NAMALWA (cell line): ENCODE measurements around the gene JPH2.
"Not testable (repeated sequence)": the region's sequence is repeated elsewhere in the genome, so short reads cannot be mapped to it uniquely, and the experiment has no call there.

Source experiments
- DNase-seq: peaks from one replicate; pipeline ENCODE4 v3.0.0-alpha.2; 2015; ENCODE audit warnings: low spot score

JPH2 gene

DNA sequence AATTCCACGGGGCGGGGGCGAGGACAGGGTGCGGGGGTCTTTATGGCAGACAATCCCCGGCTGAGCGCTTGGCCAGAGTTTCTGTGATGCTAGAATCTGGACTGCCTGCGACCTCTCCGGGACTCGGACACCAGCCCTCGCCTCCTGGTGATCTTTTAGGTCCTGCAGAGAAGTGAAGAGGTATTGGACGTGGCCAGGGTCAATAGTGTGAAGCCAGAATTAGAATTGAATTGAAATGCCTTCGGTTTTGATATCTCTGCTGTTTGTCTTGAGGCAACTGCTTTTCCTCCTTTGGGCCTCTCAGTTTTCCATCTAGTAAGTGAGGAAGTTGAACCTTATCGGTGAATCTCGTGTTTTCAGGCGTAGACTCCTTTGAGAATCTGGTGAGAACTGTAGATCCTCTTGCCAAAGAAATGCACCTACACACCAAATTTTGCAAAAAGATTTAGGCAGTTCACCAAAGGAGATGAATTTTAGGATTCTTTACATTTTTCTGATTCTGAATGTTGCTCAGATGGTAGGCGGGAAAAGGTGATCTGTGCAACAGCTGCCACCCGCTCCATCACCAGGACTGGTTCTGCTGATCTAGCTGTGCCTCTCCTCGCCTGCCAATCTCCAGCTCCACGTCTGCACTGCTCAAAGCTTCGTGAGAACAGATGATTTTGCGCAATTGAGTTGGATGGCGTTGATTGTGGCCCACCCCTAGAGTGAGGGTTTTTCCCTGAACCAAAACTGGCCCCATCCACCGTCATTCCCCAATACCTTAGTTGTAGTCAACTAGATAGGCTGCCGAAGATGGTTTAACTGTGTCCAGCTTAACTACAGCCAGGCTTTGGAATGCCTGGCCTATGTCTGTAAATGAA lies 24.4 kb upstream of the JPH2 start:
- DNase-seq, result no peak

DNA sequence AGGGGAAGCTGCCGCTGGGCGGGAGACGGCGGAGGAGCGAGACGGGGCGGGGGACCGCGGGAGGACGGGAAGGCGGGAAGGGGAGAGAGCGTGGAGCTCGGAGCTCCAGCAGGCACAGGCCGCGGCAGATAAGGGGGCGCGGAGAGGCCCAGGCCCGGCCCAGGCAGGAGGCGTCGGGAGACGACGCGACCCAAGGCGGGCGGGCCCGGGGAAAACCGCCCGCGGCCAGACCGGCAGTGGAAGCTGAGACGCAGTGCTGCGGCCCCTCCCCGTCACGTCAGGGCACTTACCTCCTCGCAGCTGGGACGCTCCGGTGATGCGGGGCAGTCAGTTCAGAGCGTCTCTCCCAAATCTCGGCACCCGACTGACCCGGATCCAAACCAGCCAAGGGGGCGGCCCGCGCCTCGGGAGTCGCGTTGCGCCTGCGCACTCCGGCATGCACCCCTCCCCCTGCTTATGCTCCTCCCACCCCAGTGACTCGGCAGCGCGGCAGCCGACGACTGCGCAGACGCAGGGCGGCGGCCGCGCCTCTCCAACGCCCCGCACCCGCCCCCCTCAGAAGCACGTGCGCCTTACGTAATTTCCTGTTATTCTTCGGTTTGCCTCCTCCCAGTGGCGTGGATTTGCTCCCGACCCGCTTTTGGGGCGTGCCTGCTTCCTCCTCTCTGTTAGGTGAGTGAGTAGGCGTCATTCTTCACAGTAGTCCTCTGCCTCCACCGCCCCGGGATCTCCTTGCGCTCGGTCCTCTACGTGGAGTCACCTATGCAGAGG lies 23.6 kb upstream of the JPH2 start, which contains the start of gene OSER1:
Gene OSER1, minus strand, starts transcription at position 366 of the 771 bp plus-strand sequence. CDS start 3,814 bp downstream, outside the sequence.
- DNase-seq, result peak; percentile 98

GRCh38 chr20:44209686-44210405 lies 22.9 kb upstream of the JPH2 start:
- DNase-seq, result peak; percentile 55

DNA sequence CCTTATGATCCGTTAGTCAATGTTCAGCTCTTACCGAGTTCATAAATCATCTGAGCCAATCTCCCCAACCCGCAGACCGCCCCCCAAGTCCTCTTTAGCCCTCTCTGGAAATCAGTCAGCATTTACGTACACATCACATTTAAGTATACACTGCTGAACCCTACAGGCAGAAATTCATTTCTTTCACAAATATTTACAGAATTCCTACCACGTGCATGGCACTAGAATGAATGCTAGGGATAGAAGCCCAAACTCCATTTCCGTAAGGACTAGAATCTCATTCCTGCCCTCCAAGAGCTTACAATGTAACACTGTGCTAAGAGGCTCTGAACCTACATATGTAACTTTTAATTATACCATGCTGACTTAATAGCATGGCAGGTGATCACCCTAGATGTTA lies 21.8 kb upstream of the JPH2 start:
- peak; percentile 34 for DNase-seq

DNA sequence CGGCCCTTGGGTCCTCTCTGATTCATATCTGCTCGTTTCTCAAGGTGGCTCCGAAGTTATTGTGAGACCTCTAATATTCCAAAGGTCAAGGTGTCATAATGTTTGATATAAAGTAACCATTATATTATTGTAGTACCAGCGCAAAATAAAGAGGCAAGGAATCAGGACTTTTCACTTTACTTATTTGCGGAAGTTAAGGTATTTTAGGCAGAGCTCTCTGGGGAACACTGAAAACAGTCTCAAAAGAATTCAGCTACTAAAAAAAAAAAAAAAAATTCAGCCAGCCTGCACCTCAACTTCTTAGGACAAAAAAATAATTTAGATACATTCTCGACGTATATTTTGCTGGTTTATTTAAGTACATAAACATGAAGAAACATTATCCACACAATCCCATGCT lies 21.2 kb upstream of the JPH2 start:
- DNase-seq, result peak; percentile 46

DNA sequence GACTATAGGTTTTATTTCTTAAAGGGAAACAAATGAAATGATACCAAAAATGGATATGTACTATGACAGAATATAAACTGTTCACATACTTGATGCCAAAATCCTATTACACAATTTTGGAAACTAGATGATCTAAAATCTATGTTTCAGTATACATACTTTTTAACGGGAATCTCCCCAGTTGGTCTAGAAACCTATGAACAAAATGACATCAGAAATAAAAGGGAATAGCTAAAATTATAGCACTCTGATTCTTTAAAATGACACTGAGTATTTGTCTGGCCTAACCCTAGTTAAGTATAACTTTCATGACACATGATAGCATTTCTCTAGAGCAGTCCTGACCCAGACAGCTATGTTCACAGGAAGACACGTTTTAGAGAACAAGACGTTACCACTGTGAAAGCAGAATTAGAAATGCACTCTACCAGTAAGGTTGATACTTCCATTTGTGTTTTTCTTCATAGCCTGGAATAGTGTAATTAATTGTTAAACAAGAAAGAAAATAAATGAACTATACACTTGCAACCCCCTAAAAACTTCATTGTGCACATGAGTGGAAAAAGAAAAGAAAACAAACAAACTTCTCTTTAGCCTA lies 20.2 kb upstream of the JPH2 start:
- no peak for DNase-seq

DNA sequence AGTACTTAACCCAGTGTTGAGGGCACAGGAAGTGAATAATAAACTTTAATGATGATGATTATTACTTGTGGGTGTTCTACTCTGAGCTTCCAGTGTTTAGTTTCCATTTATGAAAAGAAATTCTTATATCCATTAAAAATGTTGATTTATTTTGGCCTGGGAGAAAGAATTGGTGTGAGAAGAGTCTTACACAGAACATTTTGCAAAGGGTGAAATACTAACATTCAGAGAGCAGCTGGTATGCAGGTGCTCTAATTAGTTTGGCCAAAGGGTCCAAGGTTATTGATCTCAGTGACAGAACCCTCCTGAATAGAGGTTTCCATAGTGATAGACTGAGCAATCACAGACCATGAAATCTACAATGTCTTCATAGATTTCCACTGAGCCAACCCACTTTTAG lies 19.1 kb upstream of the JPH2 start:
- no peak for DNase-seq

GRCh38 chr20:44204832-44205215 lies 17.8 kb upstream of the JPH2 start:
- DNase-seq, result no peak

DNA sequence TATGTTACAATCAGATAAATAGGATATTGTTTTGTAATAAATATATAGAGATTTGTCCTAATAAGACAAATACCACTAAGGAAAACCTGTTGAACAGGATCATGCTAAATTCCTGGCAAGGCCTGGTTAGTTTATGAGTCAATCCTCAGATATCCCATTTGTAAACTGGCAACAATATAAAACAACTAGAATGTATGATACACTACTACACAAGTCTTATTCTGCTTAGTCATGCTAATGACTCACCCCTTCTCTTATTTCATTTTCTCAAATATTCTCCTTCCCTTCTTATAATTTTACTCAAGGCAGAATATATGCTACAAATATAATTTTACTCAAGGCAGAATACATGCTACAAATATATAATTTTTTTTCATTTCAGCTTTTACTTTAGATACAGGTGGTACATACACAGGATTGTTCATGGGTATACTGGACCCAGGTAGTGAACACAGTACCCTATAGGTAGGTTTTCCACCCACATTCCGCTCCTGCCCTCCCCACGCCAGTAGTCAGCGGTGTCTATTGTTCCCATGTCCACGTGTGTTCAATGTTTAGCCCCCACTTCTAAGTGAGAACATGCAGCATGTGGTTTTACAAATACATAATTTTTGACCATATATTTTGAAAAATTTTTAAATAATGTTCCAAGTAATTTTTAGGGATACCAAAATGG lies 17.3 kb upstream of the JPH2 start:
- DNase-seq, result no peak

GRCh38 chr20:44203161-44203560 lies 16.2 kb upstream of the JPH2 start:
- no peak for DNase-seq

DNA sequence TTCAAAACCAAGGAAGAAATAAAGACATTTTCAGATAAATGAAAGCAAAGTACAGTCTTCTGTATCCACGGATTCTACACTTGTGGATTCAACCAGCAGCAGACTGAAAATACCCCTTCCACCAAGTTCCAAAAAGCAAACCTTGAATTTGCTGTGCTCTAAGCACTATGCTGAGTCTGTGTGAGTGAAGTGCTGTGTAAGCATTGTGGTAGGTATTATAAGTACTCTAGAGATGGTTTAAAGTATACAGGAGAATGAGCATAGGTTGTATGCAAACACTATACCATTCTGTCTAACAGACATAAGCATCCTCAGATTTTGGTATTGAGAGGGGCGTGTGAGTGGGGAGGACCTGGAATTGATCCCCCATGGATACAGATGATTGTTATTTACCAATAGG lies 14.0 kb upstream of the JPH2 start:
- no peak for DNase-seq

DNA sequence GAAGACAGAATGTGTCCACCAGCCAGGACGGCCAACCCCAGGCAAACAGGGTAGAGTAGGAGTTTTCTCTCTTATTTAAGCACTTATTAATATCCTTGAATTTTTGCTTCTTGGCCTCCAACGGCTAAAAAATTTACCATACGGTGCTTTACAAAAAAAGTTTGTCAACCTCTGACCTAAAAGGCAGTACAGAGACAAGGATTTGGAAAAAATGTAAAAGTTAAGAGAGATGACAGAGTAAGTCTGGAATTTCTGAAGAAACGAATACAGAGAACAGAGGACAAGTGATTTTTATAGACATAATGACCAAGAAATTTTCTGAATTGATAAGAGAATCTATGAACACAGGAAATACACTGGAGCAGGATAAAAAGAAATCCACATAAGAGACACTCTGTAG lies 13.4 kb upstream of the JPH2 start:
- no peak for DNase-seq

DNA sequence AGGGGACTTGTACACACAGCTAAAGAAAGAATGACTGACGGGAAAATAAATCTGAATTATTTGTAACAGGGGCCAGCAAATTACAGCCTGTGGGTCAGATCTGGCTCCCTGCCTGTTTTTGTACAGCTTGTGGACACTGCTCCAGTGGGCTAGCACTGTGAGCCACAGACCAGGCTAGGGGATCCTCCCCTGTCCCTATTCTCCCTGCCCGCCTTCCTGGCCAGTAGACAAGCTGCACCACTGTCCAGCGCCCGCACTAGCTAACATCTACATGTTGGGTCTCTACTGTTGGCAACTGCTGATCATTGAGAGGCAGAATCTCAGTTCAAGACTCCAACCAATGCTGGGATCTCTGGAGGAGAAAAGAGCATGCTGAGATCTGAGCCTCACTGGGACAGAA lies 12.9 kb upstream of the JPH2 start:
- DNase-seq, result no peak

- DNase-seq, result no peak
Measured at GRCh38 chr20:44198872-44199271, 11.9 kb upstream of the JPH2 start.

DNA sequence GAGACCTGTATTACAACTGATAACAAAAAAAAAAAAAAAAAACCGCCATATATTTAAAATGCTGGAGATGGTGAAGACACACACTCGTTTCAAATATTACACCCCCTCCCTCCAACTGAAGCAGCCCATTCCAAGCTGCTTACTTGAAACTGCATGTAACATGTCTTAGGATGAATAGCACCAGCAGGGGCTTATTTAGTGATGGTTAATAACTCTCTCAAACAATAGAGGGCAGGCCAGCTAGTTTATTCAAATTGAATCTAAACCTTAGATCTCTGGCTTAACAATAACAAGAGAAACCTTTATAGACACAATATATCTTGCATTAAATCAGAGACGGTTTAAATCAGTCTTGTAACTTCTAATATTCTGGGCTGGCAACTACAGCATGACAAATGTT lies 9.3 kb upstream of the JPH2 start:
- peak; percentile 51 for DNase-seq

DNA sequence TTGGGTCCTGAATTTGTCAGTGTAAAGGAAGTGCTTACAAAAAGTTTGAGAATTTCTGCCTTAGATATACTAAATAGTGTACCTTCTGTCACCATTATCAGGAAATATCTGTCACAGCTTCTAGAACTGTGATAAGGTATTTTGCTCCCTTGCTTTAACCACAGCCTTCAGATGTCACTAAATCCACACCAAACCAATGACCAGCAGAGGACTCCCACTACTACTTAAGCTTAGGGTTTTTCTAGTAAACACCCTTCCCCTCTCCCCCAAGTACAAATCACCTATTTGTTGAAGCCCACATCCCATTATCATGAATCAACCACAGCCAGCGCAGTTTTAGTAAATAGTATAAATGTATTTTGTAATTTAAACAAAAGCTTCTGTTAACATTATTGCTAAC lies 8.6 kb upstream of the JPH2 start:
- no peak for DNase-seq

DNA sequence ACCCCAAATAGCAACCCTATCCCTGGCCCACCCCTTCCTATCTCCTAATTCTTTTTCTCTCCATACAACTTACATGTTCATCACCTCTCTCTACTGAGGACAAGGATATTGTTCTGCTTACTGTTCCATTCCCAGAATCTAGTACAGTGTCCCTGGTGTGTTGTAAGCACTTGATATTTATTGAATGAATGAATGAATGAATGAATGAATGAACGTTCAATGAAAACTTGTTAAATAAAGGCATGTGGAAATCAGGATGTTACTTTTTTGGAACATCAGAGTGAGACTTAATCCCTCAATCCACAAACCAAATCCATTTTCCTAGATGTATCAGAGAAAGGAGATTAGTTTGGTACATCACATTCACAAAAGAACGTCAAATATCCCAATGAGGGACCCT lies 6.8 kb upstream of the JPH2 start:
- no peak for DNase-seq

DNA sequence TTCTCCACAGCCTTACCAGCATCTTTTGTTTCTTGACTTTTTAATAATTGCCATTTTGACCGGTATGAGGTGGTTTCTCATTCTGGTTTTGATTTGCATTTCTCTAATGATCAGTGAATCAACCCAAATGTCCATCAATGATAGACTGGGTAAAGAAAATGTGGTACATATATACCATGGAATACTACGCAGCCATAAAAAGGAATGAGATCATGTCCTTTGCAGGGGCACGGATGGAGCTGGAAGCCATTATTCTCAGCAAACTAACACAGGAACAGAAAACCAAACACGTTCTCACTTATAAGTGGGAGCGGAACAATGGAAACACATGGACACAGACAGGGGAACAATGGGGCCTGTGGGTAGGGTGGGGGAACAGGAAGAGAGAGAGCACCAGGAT lies 4.7 kb upstream of the JPH2 start:
- not testable (repeated sequence) for DNase-seq

DNA sequence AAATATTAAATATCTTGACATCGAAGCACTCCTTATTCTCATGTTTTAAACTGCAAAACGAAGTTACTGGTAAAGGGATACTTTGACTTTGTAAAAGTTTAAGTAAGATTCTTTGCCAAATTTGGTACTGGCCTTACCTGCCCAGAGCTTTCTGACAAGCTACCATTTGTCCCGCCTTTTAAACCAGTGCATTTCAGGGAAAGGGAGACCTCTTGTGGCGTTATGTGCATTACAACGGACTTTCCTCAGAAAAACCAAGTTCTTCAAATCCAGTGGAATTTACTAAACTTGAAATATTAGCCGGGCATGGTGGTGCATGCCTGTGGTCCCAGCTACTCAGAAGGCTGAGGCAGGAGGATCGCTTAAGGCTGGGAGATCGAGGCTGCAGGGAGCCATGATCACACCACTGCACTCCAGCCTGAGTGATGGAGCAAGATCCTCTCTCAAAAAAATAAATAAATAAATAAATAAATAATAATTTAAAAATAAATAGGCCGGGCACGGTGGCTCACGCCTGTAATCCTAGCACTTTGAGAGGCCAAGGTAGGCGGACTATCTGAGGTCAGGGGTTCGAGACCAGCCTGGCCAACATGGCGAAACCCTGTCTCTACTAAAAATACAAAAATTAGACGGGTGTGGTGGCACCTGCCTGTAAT lies 3.3 kb upstream of the JPH2 start:
- DNase-seq, result peak; percentile 87

DNA sequence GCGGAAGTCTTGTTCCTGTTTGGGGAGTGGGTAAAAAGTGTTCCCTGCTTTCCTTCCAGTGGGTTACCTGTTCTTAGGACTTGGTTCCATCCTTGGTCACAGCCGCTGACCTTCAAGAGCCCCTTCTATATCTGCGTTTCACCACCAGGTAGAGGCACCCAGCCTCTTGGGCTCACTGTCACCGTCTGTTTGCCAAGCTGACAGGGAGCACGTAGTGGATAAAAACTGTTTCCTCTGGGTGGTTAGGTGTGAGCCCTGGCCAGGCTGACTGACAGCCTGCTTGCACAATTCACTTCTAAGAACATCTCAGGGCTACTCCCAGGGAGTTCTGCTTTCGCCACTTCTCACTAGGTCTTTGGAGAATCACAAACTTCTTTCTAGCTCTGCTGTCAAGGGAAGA lies 1.8 kb upstream of the JPH2 start:
- DNase-seq, result no peak
